ENCODE measurements around the gene SUN2.
"Not testable (repeated sequence)": the region's sequence is repeated elsewhere in the genome, so short reads cannot be mapped to it uniquely, and the experiment has no call there.

Gene SUN2

GRCh38 chr22:38755911-38756532 is at the start of gene SUN2:
TSS of gene SUN2 (minus strand) at chr22:38755998. CDS start at chr22:38752628, 3,370 bp downstream.
- peak; percentile 99 for DNase-seq (ENCODE audit: low spot score)

GRCh38 chr22:38805041-38805593 is 49.3 kb upstream of the SUN2 start:
- DNase-seq (ENCODE audit: low spot score): not testable (repeated sequence)

GRCh38 chr22:38802671-38803121 is 46.9 kb upstream of the SUN2 start:
- DNase-seq (ENCODE audit: low spot score): peak; percentile 89

GRCh38 chr22:38799265-38800002 is 43.6 kb upstream of the SUN2 start:
- DNase-seq (ENCODE audit: low spot score): peak; percentile 52

GRCh38 chr22:38798496-38798895 is 42.7 kb upstream of the SUN2 start:
- DNase-seq (ENCODE audit: low spot score): no peak

GRCh38 chr22:38796262-38796957 is 40.6 kb upstream of the SUN2 start:
- no peak for DNase-seq (ENCODE audit: low spot score)

- DNase-seq (ENCODE audit: low spot score): no peak
These were observed 39.8 kb upstream of the SUN2 start for GRCh38 chr22:38795569-38795968.

- DNase-seq (ENCODE audit: low spot score): peak; percentile 98
These were observed 38.1 kb upstream of the SUN2 start, which contains the start of gene DNAL4 for GRCh38 chr22:38793721-38794466. TSS of gene DNAL4 (minus strand) at chr22:38794143. CDS start at chr22:38782731, 11,412 bp downstream.

GRCh38 chr22:38793317-38793716 is 37.5 kb upstream of the SUN2 start:
- no peak for DNase-seq (ENCODE audit: low spot score)

- DNase-seq (ENCODE audit: low spot score): no peak
These were observed 37.0 kb upstream of the SUN2 start for GRCh38 chr22:38792833-38793232.

- no peak for DNase-seq (ENCODE audit: low spot score)
These were observed 33.8 kb upstream of the SUN2 start for GRCh38 chr22:38789606-38790005.

GRCh38 chr22:38788846-38789245 is 33.0 kb upstream of the SUN2 start:
- DNase-seq (ENCODE audit: low spot score): no peak

- peak; percentile 81 for DNase-seq (ENCODE audit: low spot score)
These were observed 32.4 kb upstream of the SUN2 start for GRCh38 chr22:38788021-38788816.

GRCh38 chr22:38786631-38787030 is 30.8 kb upstream of the SUN2 start:
- no peak for DNase-seq (ENCODE audit: low spot score)

GRCh38 chr22:38784856-38785255 is 29.1 kb upstream of the SUN2 start:
- DNase-seq (ENCODE audit: low spot score): no peak

GRCh38 chr22:38784035-38784434 is 28.2 kb upstream of the SUN2 start:
- no peak for DNase-seq (ENCODE audit: low spot score)

- DNase-seq (ENCODE audit: low spot score): no peak
These were observed 27.4 kb upstream of the SUN2 start for GRCh38 chr22:38783095-38783615.

- DNase-seq (ENCODE audit: low spot score): peak; percentile 65
These were observed 26.8 kb upstream of the SUN2 start for GRCh38 chr22:38782402-38783094.

GRCh38 chr22:38781033-38781432 is 25.2 kb upstream of the SUN2 start:
- no peak for DNase-seq (ENCODE audit: low spot score)

- DNase-seq (ENCODE audit: low spot score): no peak
These were observed 21.4 kb upstream of the SUN2 start for GRCh38 chr22:38777087-38777671.
